ENCODE data around the gene ZNF469. TPM values are rescaled to one million over a fixed set of nuclear protein-coding genes. Genes with fewer than 3 reads are reported as not detected.

Gene ZNF469
- total and polyA plus RNA-seq, 2 of the 13 experiments (the other 11 are each of a cell fraction or from before 2014, with no cell fraction given), result not detected

DNA sequence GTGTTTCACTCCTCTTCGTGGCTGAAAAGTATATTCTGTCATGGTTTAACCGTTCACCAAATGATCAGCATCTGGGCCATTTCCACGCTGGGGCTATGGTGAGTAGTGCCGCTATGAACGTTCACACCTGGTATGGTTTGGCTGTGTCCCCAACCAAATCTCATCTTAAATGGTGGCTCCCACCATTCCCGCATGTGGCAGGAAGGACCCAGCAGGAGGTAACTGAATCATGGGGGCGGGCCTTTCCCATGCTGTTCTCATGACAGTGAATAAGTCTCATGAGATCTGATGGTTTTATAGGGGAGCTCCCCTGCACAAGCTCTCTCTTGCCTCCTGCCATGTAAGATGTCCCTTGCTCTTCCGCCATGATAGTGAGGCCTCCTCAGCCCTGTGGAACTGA, 45.7 kb upstream of the ZNF469 start:
- Histone ChIP-seq H3K9me3 (ENCODE audit: low read length) (no peaks in the 10 kb centered on the region), H3K4me3 (replicated peaks in 1 of 3; ENCODE audit: insufficient read depth in 1 of 3, low read depth in 2 of 3, low read length in 3 of 3) (no peak overlapping the region), H4K20me1 (ENCODE audit: insufficient read depth, low read length) (no peaks in the 10 kb centered on the region; the same call in 1 of the 2 replicates), H3K79me2 (ENCODE audit: insufficient read depth, low read length) (no peaks in the 10 kb centered on the region), H2AFZ (ENCODE audit: low read length) (no peak overlapping the region), H3K36me3 (replicated peaks in 1 of 2; ENCODE audit: control insufficient read depth in 1 of 2, insufficient read depth in 2 of 2, low read length in 2 of 2) (no peaks in the 10 kb centered on the region), H3K27me3 (ENCODE audit: control insufficient read depth in 1 of 2, insufficient read depth in 2 of 2, low read length in 2 of 2) (peaks cover 5 to 22% of the 10 kb centered on the region in 2 experiments; a peak in 3 of 5 replicates), H3K4me1 (ENCODE audit: insufficient read depth, low read length) (peaks cover 13% of the 10 kb centered on the region), H3K9ac (ENCODE audit: insufficient read depth, low read depth, low read length) (no peak overlapping the region), H3K4me2 (ENCODE audit: low read depth, low read length) (no peak overlapping the region), H3K27ac (ENCODE audit: extremely low read length, insufficient read depth, low read length) (no peak overlapping the region)
- ChIA-PET CTCF (ENCODE audit: low intra/inter-chr PET ratio, low total read pairs) (no interaction called here), POLR2A (no interaction called here)
- ATAC-seq, result no peak
- FAIRE-seq, result no peak
- DNase-seq (ENCODE audit: low spot score), result no peak
- TF ChIP-seq ZNF547 (CRISPR knock-in tag; IDR thresholded peaks at IDR 0.05) (no peak), ZFP90 (CRISPR knock-in tag; IDR thresholded peaks at IDR 0.05; ENCODE audit: borderline replicate concordance) (no peak), STAG1 (CRISPR knock-in tag; IDR thresholded peaks at IDR 0.05) (no peak), ZNF749 (CRISPR knock-in tag; IDR thresholded peaks at IDR 0.05; ENCODE audit: borderline replicate concordance) (no peak), ZNF446 (CRISPR knock-in tag; IDR thresholded peaks at IDR 0.05) (no peak), SOX13 (IDR thresholded peaks at IDR 0.05) (no peak), SOX13 (CRISPR knock-in tag; conservative IDR thresholded peaks at IDR 0.05 in 1 of 2, IDR thresholded peaks at IDR 0.05 in 1 of 2) (no peak), CCAR2 (optimal IDR thresholded peaks at IDR 0.05; ENCODE audit: low read depth, low read length) (no peak), MTF2 (CRISPR knock-in tag; IDR thresholded peaks at IDR 0.05; ENCODE audit: borderline replicate concordance) (no peak), ZNF776 (CRISPR knock-in tag; IDR thresholded peaks at IDR 0.05) (no peak), NFRKB (IDR thresholded peaks at IDR 0.05) (no peak), BHLHE40 (IDR thresholded peaks at IDR 0.05; ENCODE audit: low read length) (no peak), ZNF652 (CRISPR knock-in tag; IDR thresholded peaks at IDR 0.05; ENCODE audit: borderline replicate concordance, low read depth) (no peak), NFE2L2 (IDR thresholded peaks at IDR 0.05; ENCODE audit: low read length) (no peak), MLLT10 (CRISPR knock-in tag; IDR thresholded peaks at IDR 0.05) (no peak), CHD2 (IDR thresholded peaks at IDR 0.05; ENCODE audit: low read depth, low read length) (no peak)
- in situ Hi-C loops (cut with HindIII; ENCODE audit: extremely low pct_ligation_motif_present, low pct_unique_long_range_greater_than_20kb), result no loop called here
- intact Hi-C loops (cut with micrococcal nuclease; ENCODE audit: unreplicated experiment), result no loop called here
- 52% methylated on average over 8 of the region's 8 CpGs for WGBS (ENCODE audit: low lambda C conversion rate)
- BruUV-seq (replicated peaks), result no TSS peak
